Hepatocyte (in vitro differentiated cells): ENCODE results near the gene UTS2B. TPM values are rescaled to one million over a fixed set of nuclear protein-coding genes. Genes with fewer than 3 reads are reported as not detected.

Experiments
- DNase-seq: peaks from one replicate; pipeline ENCODE4 v3.0.0-alpha.2; 2016; ENCODE audit warnings: low spot score
- H2AFZ ChIP-seq: fragments of 200-600 bp; sonication (generic); 2 replicates; pipeline ENCODE4 v1.6.0; 2016; ENCODE audit warnings: antibody characterized with exemption, mild to moderate bottlenecking
- H3K27ac ChIP-seq: fragments of 200-600 bp; sonication (generic); 2 replicates; pipeline ENCODE4 v1.5.1; 2016; ENCODE audit warnings: mild to moderate bottlenecking
- H3K27me3 ChIP-seq: fragments of 200-600 bp; sonication (generic); 2 replicates; pipeline ENCODE4 v1.6.1; 2016
- H3K36me3 ChIP-seq: fragments of 200-600 bp; sonication (generic); replicated peaks from 2 replicates; pipeline ENCODE4 v1.5.1; 2016; ENCODE audit warnings: low read depth; ENCODE audit not compliant: insufficient read depth
- H3K4me1 ChIP-seq: fragments of 200-600 bp; sonication (generic); 2 replicates; pipeline ENCODE4 v1.5.1; 2016; ENCODE audit warnings: mild to moderate bottlenecking, moderate library complexity; ENCODE audit not compliant: insufficient read depth
- H3K4me2 ChIP-seq: fragments of 200-600 bp; sonication (generic); 2 replicates; pipeline ENCODE4 v1.6.0; 2016
- H3K4me3 ChIP-seq: fragments of 200-600 bp; sonication (generic); 2 replicates; pipeline ENCODE4 v1.5.1; 2016; ENCODE audit warnings: mild to moderate bottlenecking
- H3K79me2 ChIP-seq: fragments of 200-600 bp; sonication (generic); 2 replicates; pipeline ENCODE4 v1.6.0; 2017; ENCODE audit warnings: mild to moderate bottlenecking
- H3K9me2 ChIP-seq: fragments of 200-600 bp; sonication (generic); replicated peaks from 2 replicates; pipeline ENCODE4 v1.6.0; 2017; ENCODE audit warnings: mild to moderate bottlenecking; ENCODE audit not compliant: insufficient read depth
- H3K9me3 ChIP-seq: fragments of 200-600 bp; sonication (generic); 2 replicates; pipeline ENCODE4 v1.5.1; 2016; ENCODE audit warnings: low read depth, mild to moderate bottlenecking
- H4K20me1 ChIP-seq: fragments of 200-600 bp; sonication (generic); 2 replicates; pipeline ENCODE4 v1.6.0; 2016; ENCODE audit warnings: mild to moderate bottlenecking; ENCODE audit not compliant: insufficient read depth, poor library complexity, severe bottlenecking
- EZH2 ChIP-seq: fragments of 200-600 bp; sonication (generic); IDR thresholded peaks from 2 replicates; pipeline ENCODE4 v1.6.1; 2016; ENCODE audit warnings: antibody characterized with exemption, mild to moderate bottlenecking, borderline replicate concordance
- EZH2phosphoT487 ChIP-seq: fragments of 200-600 bp; sonication (generic); IDR thresholded peaks from one replicate; pipeline ENCODE4 v1.6.1; 2018; ENCODE audit warnings: antibody characterized with exemption, mild to moderate bottlenecking, low read depth, moderate library complexity; ENCODE audit not compliant: unreplicated experiment, severe bottlenecking
- WGBS: methylation state at CpG from one replicate; pipeline ENCODE4 v1.1.6; 2016; ENCODE audit warnings: low lambda C conversion rate; ENCODE audit errors: missing lambda C conversion rate; 5-methylcytosine and 5-hydroxymethylcytosine counted together
- polyA plus RNA-seq: library from polyadenylated mRNA; unstranded; fragments of >200 nt; fragmentation: Nextera tagmentation; extraction: Ambion mirVana; gene quantifications from 2 replicates; pipeline ENCODE4 v1.2.1, GENCODE V29; 2016
- total RNA-seq: library from RNA; depleted of rRNA; stranded (reverse); fragments of >200 nt; gene quantifications from 2 replicates; pipeline ENCODE4 v1.2.3, GENCODE V29; 2014
- TF ChIP-seq, protein P1 (sequence below): fragments of 200-600 bp; sonication (generic); IDR thresholded peaks from 2 replicates; pipeline ENCODE4 v1.5.1; 2016; ENCODE audit warnings: antibody characterized with exemption, mild to moderate bottlenecking; ENCODE audit not compliant: poor library complexity

Gene UTS2B
- total and polyA plus RNA-seq, 2 experiments from 2014 or later: 0.07 to 0.19 TPM

DNA sequence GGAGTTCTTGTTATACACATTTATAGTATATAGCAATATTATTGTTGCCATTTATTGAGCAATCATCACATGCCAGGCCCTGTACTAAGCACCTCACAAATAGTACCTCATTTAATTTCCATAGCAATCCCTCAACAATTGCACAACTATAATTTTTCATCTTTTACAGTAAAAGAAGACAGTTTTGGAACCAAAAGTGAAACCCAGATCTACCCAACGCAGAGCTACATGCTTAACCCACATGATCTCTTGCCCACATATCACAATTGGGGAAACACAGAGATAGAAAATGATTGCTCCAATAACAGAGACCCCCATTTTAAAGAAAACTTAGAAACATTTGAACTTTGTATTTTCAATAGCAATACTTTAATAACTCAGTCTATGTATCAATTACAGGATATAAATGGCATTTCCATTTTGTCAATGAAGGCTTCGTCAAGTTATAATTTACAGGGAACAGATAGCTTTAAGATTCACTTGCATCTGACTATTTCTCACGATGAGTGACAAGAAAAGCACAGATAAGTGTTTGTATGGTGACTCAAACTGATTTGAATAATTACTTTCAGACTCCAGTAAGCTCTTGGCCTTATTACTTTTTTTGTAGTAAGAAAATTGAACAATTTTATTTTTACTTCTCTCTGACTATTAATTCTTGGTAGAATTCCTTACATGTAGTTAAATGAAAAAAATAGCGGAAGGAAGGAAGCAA, 39.9 kb downstream of the UTS2B start:
- 89% methylated on average over 4 of the region's 4 CpGs for WGBS
- no peaks in the 10 kb centered on the region for H3K4me1 ChIP-seq
- no peaks in the 10 kb centered on the region for H3K36me3 ChIP-seq
- no peak for DNase-seq
- H3K4me3 ChIP-seq: no peak overlapping the region
- no peak overlapping the region for H3K4me2 ChIP-seq
- H3K27ac ChIP-seq: no peak overlapping the region
- H3K9me2 ChIP-seq: no peaks in the 10 kb centered on the region
- H3K79me2 ChIP-seq: no peaks in the 10 kb centered on the region
- no peak overlapping the region for H2AFZ ChIP-seq
- no peaks in the 10 kb centered on the region for H4K20me1 ChIP-seq
- H3K9me3 ChIP-seq: no peaks in the 10 kb centered on the region
- no peaks in the 10 kb centered on the region for H3K27me3 ChIP-seq
- TF ChIP-seq, protein P1, sequence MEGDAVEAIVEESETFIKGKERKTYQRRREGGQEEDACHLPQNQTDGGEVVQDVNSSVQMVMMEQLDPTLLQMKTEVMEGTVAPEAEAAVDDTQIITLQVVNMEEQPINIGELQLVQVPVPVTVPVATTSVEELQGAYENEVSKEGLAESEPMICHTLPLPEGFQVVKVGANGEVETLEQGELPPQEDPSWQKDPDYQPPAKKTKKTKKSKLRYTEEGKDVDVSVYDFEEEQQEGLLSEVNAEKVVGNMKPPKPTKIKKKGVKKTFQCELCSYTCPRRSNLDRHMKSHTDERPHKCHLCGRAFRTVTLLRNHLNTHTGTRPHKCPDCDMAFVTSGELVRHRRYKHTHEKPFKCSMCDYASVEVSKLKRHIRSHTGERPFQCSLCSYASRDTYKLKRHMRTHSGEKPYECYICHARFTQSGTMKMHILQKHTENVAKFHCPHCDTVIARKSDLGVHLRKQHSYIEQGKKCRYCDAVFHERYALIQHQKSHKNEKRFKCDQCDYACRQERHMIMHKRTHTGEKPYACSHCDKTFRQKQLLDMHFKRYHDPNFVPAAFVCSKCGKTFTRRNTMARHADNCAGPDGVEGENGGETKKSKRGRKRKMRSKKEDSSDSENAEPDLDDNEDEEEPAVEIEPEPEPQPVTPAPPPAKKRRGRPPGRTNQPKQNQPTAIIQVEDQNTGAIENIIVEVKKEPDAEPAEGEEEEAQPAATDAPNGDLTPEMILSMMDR: no peak
- TF ChIP-seq EZH2phosphoT487: no peak
- no peak for TF ChIP-seq EZH2

DNA sequence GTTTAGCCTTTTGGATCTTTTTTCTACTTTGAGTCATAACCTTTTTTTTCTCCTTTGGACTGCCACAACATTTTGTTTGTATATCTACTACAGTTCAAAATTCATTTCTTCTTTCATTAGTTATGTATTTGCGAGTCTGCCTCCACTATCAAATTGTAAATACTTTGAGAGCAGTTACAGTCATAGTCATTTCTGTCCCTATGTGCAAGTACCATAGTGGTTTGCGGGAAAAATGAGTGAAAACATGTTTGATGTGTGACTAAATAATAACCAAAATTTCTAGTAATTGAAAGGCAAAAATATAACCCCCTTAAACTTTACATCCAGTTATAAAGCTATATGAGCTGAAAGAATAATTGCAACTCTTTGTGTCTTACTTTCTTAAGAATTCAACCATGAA, 46.9 kb downstream of the UTS2B start:
- Histone ChIP-seq H3K4me3 (no peak overlapping the region), H3K4me1 (no peaks in the 10 kb centered on the region), H4K20me1 (no peaks in the 10 kb centered on the region), H3K27me3 (no peaks in the 10 kb centered on the region), H3K27ac (no peak overlapping the region), H3K79me2 (no peaks in the 10 kb centered on the region), H2AFZ (no peak overlapping the region), H3K9me3 (no peaks in the 10 kb centered on the region), H3K36me3 (no peaks in the 10 kb centered on the region), H3K9me2 (no peaks in the 10 kb centered on the region), H3K4me2 (no peak overlapping the region)
- TF ChIP-seq EZH2phosphoT487 (no peak), EZH2 (no peak)
- TF ChIP-seq, protein P1: no peak
- DNase-seq: no peak
- 93% methylated on average over 2 of the region's 2 CpGs for WGBS

DNA sequence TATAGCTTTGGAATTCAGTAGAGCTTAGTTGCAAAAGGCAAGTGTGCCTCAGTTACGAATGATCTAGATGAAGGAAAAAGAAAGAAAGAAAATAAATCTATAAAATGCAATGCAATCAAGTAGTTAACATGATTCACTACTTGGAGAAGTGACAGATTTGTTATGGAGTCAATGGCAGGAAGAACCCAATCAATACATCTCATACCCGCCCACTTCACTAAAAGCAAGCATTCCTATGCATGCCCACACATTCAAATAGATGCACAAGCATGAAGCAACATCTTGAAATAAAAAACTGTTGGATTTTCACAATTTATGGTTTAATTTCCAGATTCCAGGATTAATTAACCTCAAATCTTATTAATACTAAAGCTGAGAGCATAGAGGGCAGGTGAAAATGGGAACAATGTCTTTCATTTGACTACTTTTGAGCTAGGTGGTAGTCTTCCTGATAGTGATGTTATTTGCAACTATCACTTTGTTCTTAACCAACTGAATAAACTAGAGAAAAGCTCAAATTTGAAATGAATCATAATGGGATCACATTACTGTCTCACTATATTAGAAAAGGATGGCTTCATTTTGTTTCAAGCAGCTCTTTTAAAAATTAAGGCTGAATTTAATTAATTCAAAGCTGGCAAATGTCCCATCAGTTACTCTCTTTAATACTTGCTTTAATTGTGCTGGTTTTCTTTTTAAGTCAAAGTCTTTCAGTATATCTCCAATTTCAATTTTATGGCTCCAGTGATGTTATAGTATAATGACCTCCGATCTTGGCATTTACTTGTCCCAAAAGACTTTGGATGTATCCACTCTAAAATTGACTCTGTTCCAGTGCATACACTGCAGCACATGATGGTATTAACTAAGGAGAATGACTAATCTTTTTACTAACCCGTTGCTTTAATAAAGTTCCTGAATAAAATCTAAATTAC, 47.8 kb downstream of the UTS2B start:
- H3K4me1 ChIP-seq: no peaks in the 10 kb centered on the region

More for the DNA sequence above, 47.8 kb downstream of the UTS2B start:
- Histone ChIP-seq H2AFZ (no peak overlapping the region), H3K9me2 (no peaks in the 10 kb centered on the region), H3K36me3 (no peaks in the 10 kb centered on the region), H3K27ac (no peak overlapping the region), H3K79me2 (no peaks in the 10 kb centered on the region), H3K27me3 (no peaks in the 10 kb centered on the region), H3K4me2 (no peak overlapping the region), H4K20me1 (no peaks in the 10 kb centered on the region), H3K9me3 (no peaks in the 10 kb centered on the region), H3K4me3 (no peak overlapping the region)
- 76% methylated on average over 4 of the region's 4 CpGs for WGBS
- no peak for TF ChIP-seq EZH2phosphoT487
- TF ChIP-seq EZH2: no peak
- TF ChIP-seq, protein P1: no peak
- DNase-seq: no peak
